HFF-Myc (cell line): ENCODE measurements around the gene GNMT.
"Not testable (repeated sequence)": the region's sequence is repeated elsewhere in the genome, so short reads cannot be mapped to it uniquely, and the experiment has no call there.

Source experiments
- DNase-seq: peaks from one replicate; pipeline ENCODE4 v3.0.0-alpha.2; 2011; ENCODE audit warnings: low read depth; ENCODE audit errors: extremely low read depth
- H3K4me3 ChIP-seq: replicated peaks from 2 replicates; pipeline ENCODE4 v1.5.1; 2011; ENCODE audit warnings: low read depth, mild to moderate bottlenecking, control low read depth, low read length
- TF ChIP-seq, protein P1 (sequence below): IDR thresholded peaks from 2 replicates; pipeline ENCODE4 v1.5.1; 2012; ENCODE audit warnings: mild to moderate bottlenecking, low read depth, low read length, control low read depth; ENCODE audit errors: missing control alignments

Gene GNMT

DNA sequence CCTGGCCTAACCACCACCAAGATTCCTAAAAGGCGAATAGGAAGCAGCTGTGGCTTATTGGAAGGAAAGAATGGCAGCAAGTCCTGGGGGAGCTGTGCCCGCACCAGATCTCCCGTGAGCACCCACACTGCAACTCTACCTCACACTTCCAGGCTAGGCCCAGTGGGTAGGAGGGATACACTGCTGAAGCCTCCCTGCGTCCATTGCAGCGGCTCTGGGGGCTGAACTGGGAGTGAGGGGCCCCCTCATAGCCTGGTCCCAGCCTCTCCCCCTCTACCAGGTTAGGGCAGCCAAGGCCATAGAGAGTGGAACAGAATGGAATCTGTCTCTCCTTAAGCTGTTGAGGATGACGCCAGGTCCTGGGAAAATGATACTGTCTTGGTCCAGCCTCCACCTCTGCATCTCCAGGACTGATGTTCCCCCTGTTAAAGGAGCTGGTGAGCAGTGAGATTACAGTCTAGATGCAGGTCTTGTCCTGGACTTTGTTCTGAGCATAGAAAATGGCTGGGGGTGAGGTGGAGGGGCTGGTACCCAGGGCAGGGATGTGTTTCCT is 20.0 kb upstream of the GNMT start:
- TF ChIP-seq, protein P1, sequence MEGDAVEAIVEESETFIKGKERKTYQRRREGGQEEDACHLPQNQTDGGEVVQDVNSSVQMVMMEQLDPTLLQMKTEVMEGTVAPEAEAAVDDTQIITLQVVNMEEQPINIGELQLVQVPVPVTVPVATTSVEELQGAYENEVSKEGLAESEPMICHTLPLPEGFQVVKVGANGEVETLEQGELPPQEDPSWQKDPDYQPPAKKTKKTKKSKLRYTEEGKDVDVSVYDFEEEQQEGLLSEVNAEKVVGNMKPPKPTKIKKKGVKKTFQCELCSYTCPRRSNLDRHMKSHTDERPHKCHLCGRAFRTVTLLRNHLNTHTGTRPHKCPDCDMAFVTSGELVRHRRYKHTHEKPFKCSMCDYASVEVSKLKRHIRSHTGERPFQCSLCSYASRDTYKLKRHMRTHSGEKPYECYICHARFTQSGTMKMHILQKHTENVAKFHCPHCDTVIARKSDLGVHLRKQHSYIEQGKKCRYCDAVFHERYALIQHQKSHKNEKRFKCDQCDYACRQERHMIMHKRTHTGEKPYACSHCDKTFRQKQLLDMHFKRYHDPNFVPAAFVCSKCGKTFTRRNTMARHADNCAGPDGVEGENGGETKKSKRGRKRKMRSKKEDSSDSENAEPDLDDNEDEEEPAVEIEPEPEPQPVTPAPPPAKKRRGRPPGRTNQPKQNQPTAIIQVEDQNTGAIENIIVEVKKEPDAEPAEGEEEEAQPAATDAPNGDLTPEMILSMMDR, result no peak
- no peak overlapping the region for H3K4me3 ChIP-seq
- DNase-seq, result no peak

GRCh38 chr6:42941356-42941755 is 19.2 kb upstream of the GNMT start:
- DNase-seq, H3K4me3 ChIP-seq: not testable (repeated sequence)

- TF ChIP-seq, protein P1, result no peak
- no peak for DNase-seq
- no peak overlapping the region for H3K4me3 ChIP-seq
Measured at GRCh38 chr6:42942444-42942843, 18.1 kb upstream of the GNMT start.

GRCh38 chr6:42947950-42948349 is 12.6 kb upstream of the GNMT start:
- DNase-seq, result no peak
- TF ChIP-seq, protein P1, result no peak
- H3K4me3 ChIP-seq, result no peak overlapping the region

GRCh38 chr6:42952389-42952788 is 8.2 kb upstream of the GNMT start:
- H3K4me3 ChIP-seq, result no peak overlapping the region
- TF ChIP-seq, protein P1, result no peak
- DNase-seq, result no peak

- not testable (repeated sequence) for DNase-seq
Measured at GRCh38 chr6:42954405-42954804, 6.1 kb upstream of the GNMT start.

GRCh38 chr6:42958125-42958524 is 2.4 kb upstream of the GNMT start:
- no peak for DNase-seq
- H3K4me3 ChIP-seq, result no peak overlapping the region
- TF ChIP-seq, protein P1, result no peak

More at GRCh38 chr6:42954405-42954804, 6.1 kb upstream of the GNMT start:
- H3K4me3 ChIP-seq, result not testable (repeated sequence)

- no peak overlapping the region for H3K4me3 ChIP-seq
- TF ChIP-seq, protein P1, result no peak
- DNase-seq, result no peak
Measured at GRCh38 chr6:42959917-42960242, 674 bp upstream of the GNMT start.
